Measurements from ENCODE around the gene PQBP1.
"Not testable (repeated sequence)": the region's sequence is repeated elsewhere in the genome, so short reads cannot be mapped to it uniquely, and the experiment has no call there.

PQBP1 gene, protein sequence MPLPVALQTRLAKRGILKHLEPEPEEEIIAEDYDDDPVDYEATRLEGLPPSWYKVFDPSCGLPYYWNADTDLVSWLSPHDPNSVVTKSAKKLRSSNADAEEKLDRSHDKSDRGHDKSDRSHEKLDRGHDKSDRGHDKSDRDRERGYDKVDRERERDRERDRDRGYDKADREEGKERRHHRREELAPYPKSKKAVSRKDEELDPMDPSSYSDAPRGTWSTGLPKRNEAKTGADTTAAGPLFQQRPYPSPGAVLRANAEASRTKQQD

DNA sequence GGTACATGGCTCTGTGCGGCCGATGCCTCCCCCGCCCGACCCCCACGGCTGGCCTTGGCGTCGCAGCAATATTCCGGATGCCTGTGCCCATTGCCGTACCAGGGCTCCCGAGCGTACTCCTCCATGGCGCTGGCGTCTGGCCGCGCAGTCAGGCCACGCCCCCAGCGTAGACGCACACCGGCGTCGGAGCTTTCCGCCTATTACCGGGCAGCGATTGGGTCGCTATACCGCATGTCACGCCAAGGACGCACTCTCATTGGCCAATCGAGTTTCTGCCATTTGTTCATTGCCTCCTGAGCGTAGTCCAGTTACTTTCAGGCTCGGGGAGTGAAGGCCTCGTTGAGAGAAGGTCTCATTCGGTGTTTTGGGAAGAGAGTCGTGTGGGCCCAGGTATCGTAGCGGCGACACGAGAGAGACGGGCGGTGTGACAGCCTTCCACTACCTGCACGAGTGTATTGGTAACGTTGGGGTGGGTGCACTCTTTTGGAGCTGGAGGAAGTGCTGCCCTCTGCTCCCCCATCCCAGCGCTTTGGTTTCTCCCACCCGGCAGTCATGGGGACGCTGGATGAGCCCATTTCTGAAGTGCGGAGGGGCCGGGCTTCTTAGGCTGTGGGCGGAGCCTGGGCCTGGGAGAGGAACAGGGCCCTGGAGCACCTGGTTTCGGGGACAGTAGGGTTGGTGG, at the start of gene PQBP1, which contains the start of gene TIMM17B:
Gene PQBP1, plus strand, starts transcription at position 306 of the 682 bp plus-strand sequence. CDS start 580 bp downstream, outside the sequence.
Gene TIMM17B, minus strand, starts transcription at position 144 of the 682 bp plus-strand sequence. Its CDS starts 19 bp downstream, at position 125.
- Histone ChIP-seq H3K4me1 (ENCODE audit: insufficient read depth, insufficient read length) (peaks cover 2% of the 10 kb centered on the region), H3K4me3 (ENCODE audit: insufficient read length, low read depth) (peak within 1 kb of the TSS; percentile 89), H3K9ac (ENCODE audit: insufficient read length, low read depth) (peak within 1 kb of the TSS; percentile 95), H3K36me3 (ENCODE audit: insufficient read depth, insufficient read length, low read length) (peaks cover 66% of the 10 kb centered on the region), H3K9me3 (ENCODE audit: insufficient read depth, low read length) (no peaks in the 10 kb centered on the region), H3K27me3 (ENCODE audit: insufficient read depth, insufficient read length) (no peaks in the 10 kb centered on the region)
- peak; percentile 92 for DNase-seq (ENCODE audit: low read depth, low spot score)
- TF ChIP-seq ZNF274 (IDR thresholded peaks at IDR 0.05; ENCODE audit: low read depth, low read length) (no peak), YY1 (IDR thresholded peaks at IDR 0.05; ENCODE audit: insufficient read depth, insufficient read length) (peak; percentile 45), SUZ12 (IDR thresholded peaks at IDR 0.05; ENCODE audit: extremely low read depth, insufficient read depth, insufficient read length) (no peak)

DNA sequence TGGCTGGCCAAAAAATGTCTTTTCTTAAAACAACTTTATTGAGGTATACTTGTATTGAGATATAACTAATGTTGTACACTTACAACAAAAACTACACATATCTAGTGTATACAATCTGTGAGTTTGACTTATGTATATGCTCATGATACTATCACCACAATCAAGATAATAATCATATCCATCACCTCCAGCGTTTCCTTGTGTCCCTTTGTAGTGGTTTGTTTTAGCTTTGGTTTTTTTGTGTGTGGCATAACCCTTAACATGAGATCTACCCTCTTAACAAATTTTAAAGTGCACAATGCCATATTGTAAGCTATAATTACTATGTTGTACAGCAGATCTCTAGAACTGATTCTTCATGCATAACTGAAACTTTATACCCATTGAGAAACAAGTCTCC, 48.9 kb upstream of the PQBP1 start:
- H3K4me1 ChIP-seq (ENCODE audit: insufficient read depth, insufficient read length) = no peaks in the 10 kb centered on the region
- H3K9me3 ChIP-seq (ENCODE audit: insufficient read depth, low read length) = peaks cover 20% of the 10 kb centered on the region; the same call in 1 of the 2 replicates
- H3K4me3 ChIP-seq (ENCODE audit: insufficient read length, low read depth) = no peak overlapping the region
- no peak for DNase-seq (ENCODE audit: low read depth, low spot score)
- TF ChIP-seq ZNF274 (IDR thresholded peaks at IDR 0.05; ENCODE audit: low read depth, low read length) = no peak
- TF ChIP-seq YY1 (IDR thresholded peaks at IDR 0.05; ENCODE audit: insufficient read depth, insufficient read length) = no peak
- no peak for TF ChIP-seq SUZ12 (IDR thresholded peaks at IDR 0.05; ENCODE audit: extremely low read depth, insufficient read depth, insufficient read length)
- no peaks in the 10 kb centered on the region for H3K36me3 ChIP-seq (ENCODE audit: insufficient read depth, insufficient read length, low read length)
- no peaks in the 10 kb centered on the region for H3K27me3 ChIP-seq (ENCODE audit: insufficient read depth, insufficient read length)
- H3K9ac ChIP-seq (ENCODE audit: insufficient read length, low read depth) = no peak overlapping the region

DNA sequence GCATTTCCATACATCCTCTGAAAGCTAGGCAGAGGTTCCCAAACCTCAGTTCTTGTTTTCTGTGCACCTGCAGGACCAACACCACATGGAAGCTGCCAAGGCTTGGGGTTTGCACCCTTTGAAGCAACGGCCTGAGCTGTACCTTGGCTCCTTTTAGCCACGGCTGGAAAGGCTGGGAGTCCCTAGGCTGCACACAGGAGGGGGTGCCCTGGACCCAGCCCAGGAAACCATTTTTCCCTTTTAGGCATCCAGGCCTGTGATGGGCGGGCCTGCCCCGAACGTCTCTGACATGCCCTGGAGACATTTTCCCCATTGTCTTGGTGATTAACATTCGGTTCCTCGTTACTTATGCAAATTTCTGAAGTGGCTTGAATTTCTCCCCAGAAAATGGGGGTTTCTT, 44.9 kb upstream of the PQBP1 start:
- no peak for DNase-seq (ENCODE audit: low read depth, low spot score)
- Histone ChIP-seq H3K4me1 (ENCODE audit: insufficient read depth, insufficient read length) (no peaks in the 10 kb centered on the region), H3K4me3 (ENCODE audit: insufficient read length, low read depth) (no peak overlapping the region), H3K9ac (ENCODE audit: insufficient read length, low read depth) (no peak overlapping the region), H3K27me3 (ENCODE audit: insufficient read depth, insufficient read length) (no peaks in the 10 kb centered on the region), H3K9me3 (ENCODE audit: insufficient read depth, low read length) (peaks cover 20% of the 10 kb centered on the region; the same call in 1 of the 2 replicates), H3K36me3 (ENCODE audit: insufficient read depth, insufficient read length, low read length) (no peaks in the 10 kb centered on the region)
- TF ChIP-seq YY1 (IDR thresholded peaks at IDR 0.05; ENCODE audit: insufficient read depth, insufficient read length) (no peak), ZNF274 (IDR thresholded peaks at IDR 0.05; ENCODE audit: low read depth, low read length) (no peak), SUZ12 (IDR thresholded peaks at IDR 0.05; ENCODE audit: extremely low read depth, insufficient read depth, insufficient read length) (no peak)

- not testable (repeated sequence) for H3K27me3 ChIP-seq (ENCODE audit: insufficient read depth, insufficient read length); DNase-seq (ENCODE audit: low read depth, low spot score); H3K4me1 ChIP-seq (ENCODE audit: insufficient read depth, insufficient read length)
Observed at GRCh38 chrX:48853494-48853893, 44.2 kb upstream of the PQBP1 start.

DNA sequence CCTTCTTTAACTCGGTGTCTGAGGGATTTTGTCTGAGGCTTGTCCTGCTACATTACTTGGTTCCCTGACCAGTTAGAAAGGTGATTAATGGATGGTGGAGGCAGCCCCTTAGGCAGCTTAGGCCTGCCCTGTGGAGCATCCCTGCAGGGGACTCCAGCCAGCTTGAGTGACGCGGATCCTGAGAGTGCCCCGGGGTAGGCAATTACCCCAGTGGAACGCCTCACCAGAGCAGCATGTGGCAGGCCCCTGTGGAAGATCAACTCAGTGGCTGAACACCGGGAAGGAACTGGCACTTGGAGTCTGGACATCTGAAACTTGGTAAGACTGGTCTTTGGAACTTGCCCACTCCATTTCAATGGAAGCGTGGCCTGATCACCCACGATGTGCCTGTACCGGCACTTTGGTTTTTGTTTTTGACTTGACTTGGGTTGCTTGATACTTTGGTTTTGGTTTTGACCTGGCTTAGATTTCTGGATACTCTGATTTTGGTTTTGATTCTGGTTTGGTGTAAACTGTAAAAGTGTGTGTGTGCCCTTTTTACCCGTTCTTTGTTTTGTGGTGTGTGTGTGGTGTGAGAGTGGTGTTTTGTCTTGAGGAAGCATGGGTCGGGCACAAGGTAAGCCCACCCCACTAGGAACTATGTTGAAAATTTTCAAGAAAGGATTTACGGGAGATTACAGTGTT, 43.5 kb upstream of the PQBP1 start:
- not testable (repeated sequence) for DNase-seq (ENCODE audit: low read depth, low spot score); H3K9ac ChIP-seq (ENCODE audit: insufficient read length, low read depth); H3K4me3 ChIP-seq (ENCODE audit: insufficient read length, low read depth); H3K36me3 ChIP-seq (ENCODE audit: insufficient read depth, insufficient read length, low read length); H3K27me3 ChIP-seq (ENCODE audit: insufficient read depth, insufficient read length); H3K4me1 ChIP-seq (ENCODE audit: insufficient read depth, insufficient read length)
- peaks cover 20% of the 10 kb centered on the region; the same call in 1 of the 2 replicates for H3K9me3 ChIP-seq (ENCODE audit: insufficient read depth, low read length)

More at GRCh38 chrX:48853494-48853893, 44.2 kb upstream of the PQBP1 start:
- not testable (repeated sequence) for H3K9ac ChIP-seq (ENCODE audit: insufficient read length, low read depth); H3K4me3 ChIP-seq (ENCODE audit: insufficient read length, low read depth); H3K36me3 ChIP-seq (ENCODE audit: insufficient read depth, insufficient read length, low read length)
- H3K9me3 ChIP-seq (ENCODE audit: insufficient read depth, low read length) = peaks cover 20% of the 10 kb centered on the region; the same call in 1 of the 2 replicates

- peaks cover 20% of the 10 kb centered on the region; the same call in 1 of the 2 replicates for H3K9me3 ChIP-seq (ENCODE audit: insufficient read depth, low read length)
- H3K27me3 ChIP-seq (ENCODE audit: insufficient read depth, insufficient read length) = no peaks in the 10 kb centered on the region
- TF ChIP-seq YY1 (IDR thresholded peaks at IDR 0.05; ENCODE audit: insufficient read depth, insufficient read length) = no peak
- TF ChIP-seq ZNF274 (IDR thresholded peaks at IDR 0.05; ENCODE audit: low read depth, low read length) = no peak
- TF ChIP-seq SUZ12 (IDR thresholded peaks at IDR 0.05; ENCODE audit: extremely low read depth, insufficient read depth, insufficient read length) = no peak
- H3K36me3 ChIP-seq (ENCODE audit: insufficient read depth, insufficient read length, low read length) = no peaks in the 10 kb centered on the region
- H3K4me1 ChIP-seq (ENCODE audit: insufficient read depth, insufficient read length) = no peaks in the 10 kb centered on the region
- H3K4me3 ChIP-seq (ENCODE audit: insufficient read length, low read depth) = no peak overlapping the region
- H3K9ac ChIP-seq (ENCODE audit: insufficient read length, low read depth) = no peak overlapping the region
- DNase-seq (ENCODE audit: low read depth, low spot score) = no peak
Observed at GRCh38 chrX:48854898-48855297, 42.8 kb upstream of the PQBP1 start.

- TF ChIP-seq SUZ12 (IDR thresholded peaks at IDR 0.05; ENCODE audit: extremely low read depth, insufficient read depth, insufficient read length) (no peak), ZNF274 (IDR thresholded peaks at IDR 0.05; ENCODE audit: low read depth, low read length) (no peak), YY1 (IDR thresholded peaks at IDR 0.05; ENCODE audit: insufficient read depth, insufficient read length) (no peak)
- no peak for DNase-seq (ENCODE audit: low read depth, low spot score)
Observed at GRCh38 chrX:48864210-48864609, 33.5 kb upstream of the PQBP1 start.

GRCh38 chrX:48872017-48872416, 25.7 kb upstream of the PQBP1 start:
- H3K9me3 ChIP-seq (ENCODE audit: insufficient read depth, low read length); H3K9ac ChIP-seq (ENCODE audit: insufficient read length, low read depth); H3K4me1 ChIP-seq (ENCODE audit: insufficient read depth, insufficient read length); H3K27me3 ChIP-seq (ENCODE audit: insufficient read depth, insufficient read length); DNase-seq (ENCODE audit: low read depth, low spot score); H3K36me3 ChIP-seq (ENCODE audit: insufficient read depth, insufficient read length, low read length); H3K4me3 ChIP-seq (ENCODE audit: insufficient read length, low read depth): not testable (repeated sequence)

More at GRCh38 chrX:48864210-48864609, 33.5 kb upstream of the PQBP1 start:
- Histone ChIP-seq H3K4me1 (ENCODE audit: insufficient read depth, insufficient read length) (no peaks in the 10 kb centered on the region), H3K9ac (ENCODE audit: insufficient read length, low read depth) (no peak overlapping the region), H3K9me3 (ENCODE audit: insufficient read depth, low read length) (no peaks in the 10 kb centered on the region), H3K4me3 (ENCODE audit: insufficient read length, low read depth) (no peak overlapping the region), H3K36me3 (ENCODE audit: insufficient read depth, insufficient read length, low read length) (no peaks in the 10 kb centered on the region), H3K27me3 (ENCODE audit: insufficient read depth, insufficient read length) (no peaks in the 10 kb centered on the region)

- not testable (repeated sequence) for H3K4me1 ChIP-seq (ENCODE audit: insufficient read depth, insufficient read length); DNase-seq (ENCODE audit: low read depth, low spot score); H3K36me3 ChIP-seq (ENCODE audit: insufficient read depth, insufficient read length, low read length); H3K9me3 ChIP-seq (ENCODE audit: insufficient read depth, low read length); H3K9ac ChIP-seq (ENCODE audit: insufficient read length, low read depth); H3K4me3 ChIP-seq (ENCODE audit: insufficient read length, low read depth); H3K27me3 ChIP-seq (ENCODE audit: insufficient read depth, insufficient read length)
Observed at GRCh38 chrX:48876944-48877343, 20.8 kb upstream of the PQBP1 start.
